Astrocyte of the cerebellum (primary cell): ENCODE measurements around the gene DDX6.

Source experiments
- DNase-seq: peaks from one replicate; pipeline ENCODE4 v3.0.0-alpha.2; 2011; ENCODE audit warnings: low read depth
- H3K4me3 ChIP-seq: 2 replicates; pipeline ENCODE4 v1.5.1; 2011; ENCODE audit warnings: mild to moderate bottlenecking, low read depth, low read length, moderate library complexity
- in situ Hi-C: cut with HindIII; loops from 2 replicates; pipeline ENCODE4 v1.10.0; 2017; ENCODE audit warnings: low sequenced_read_pairs
- TF ChIP-seq, protein P1 (sequence below): IDR thresholded peaks from 2 replicates; pipeline ENCODE4 v1.5.1; 2012; ENCODE audit warnings: low read length, low read depth, moderate library complexity, mild to moderate bottlenecking; ENCODE audit errors: missing control alignments

The DDX6 gene

DNA sequence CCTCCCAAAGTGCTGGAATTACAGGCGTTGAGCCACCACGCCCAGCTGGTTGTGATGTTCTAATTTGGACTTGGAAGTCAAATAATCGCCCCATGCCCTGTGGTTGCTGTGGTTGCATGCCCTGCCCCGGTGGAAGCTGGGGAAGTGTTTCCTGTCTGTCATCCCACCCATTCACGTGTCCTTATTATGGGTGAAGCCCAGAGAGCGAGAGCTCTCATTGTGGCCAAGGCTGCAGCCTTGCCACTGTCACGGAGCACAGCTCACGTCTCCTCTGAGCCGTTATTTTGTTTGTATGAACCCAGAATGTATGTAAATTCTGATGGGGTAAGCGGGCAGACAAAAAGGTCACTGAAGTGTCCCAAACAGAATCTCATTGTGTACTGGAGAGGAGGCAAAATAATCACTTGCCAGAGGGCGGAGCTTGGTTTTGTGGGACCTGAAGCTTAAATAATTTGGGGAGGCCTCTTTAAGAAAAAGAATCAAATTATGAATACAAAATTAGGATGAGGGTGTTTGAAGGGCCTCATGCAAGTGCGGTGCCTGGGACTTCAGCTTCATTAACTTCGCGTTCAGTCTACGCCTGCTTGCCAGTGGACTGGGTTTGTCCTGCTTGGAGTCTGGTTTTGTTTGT lies 85.7 kb downstream of the DDX6 start:
- no peak for DNase-seq
- TF ChIP-seq, protein P1, sequence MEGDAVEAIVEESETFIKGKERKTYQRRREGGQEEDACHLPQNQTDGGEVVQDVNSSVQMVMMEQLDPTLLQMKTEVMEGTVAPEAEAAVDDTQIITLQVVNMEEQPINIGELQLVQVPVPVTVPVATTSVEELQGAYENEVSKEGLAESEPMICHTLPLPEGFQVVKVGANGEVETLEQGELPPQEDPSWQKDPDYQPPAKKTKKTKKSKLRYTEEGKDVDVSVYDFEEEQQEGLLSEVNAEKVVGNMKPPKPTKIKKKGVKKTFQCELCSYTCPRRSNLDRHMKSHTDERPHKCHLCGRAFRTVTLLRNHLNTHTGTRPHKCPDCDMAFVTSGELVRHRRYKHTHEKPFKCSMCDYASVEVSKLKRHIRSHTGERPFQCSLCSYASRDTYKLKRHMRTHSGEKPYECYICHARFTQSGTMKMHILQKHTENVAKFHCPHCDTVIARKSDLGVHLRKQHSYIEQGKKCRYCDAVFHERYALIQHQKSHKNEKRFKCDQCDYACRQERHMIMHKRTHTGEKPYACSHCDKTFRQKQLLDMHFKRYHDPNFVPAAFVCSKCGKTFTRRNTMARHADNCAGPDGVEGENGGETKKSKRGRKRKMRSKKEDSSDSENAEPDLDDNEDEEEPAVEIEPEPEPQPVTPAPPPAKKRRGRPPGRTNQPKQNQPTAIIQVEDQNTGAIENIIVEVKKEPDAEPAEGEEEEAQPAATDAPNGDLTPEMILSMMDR, result no peak
- no peak overlapping the region for H3K4me3 ChIP-seq
- in situ Hi-C loops, result loop anchor here (10.0 kb wide), 3 partner anchors 90 to 240 kb away; partner anchors contain the start of gene DDX6

DNA sequence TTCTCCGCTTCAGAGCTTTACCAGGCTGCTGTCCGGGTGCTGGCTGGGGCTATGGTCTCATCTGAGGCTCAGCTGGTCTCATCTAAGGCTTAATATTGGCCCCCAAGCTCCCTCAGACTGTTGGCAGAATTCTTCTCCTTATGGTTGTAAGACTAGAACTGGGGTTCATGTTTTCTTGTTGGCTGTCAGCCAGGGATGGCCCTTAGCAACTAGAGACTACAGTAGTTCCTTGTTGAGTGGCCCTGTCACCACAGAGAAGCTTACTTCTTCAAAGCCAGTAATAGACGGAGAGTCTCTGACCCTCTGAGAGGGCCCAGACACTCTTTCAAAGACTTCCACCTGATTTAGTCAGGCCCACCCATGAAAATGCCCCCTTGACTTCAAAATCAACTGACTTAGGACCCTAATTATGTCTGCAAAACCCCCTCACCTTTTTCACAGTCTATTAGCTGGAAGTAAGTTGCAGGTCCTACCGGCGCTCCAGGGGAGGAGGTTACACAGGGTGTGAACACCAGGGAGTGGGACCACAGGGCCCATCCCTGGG lies 87.3 kb downstream of the DDX6 start:
- DNase-seq, result no peak
- no peak overlapping the region for H3K4me3 ChIP-seq
- in situ Hi-C loops, result loop anchor here (10.0 kb wide), 3 partner anchors 91 to 241 kb away; partner anchors contain the start of gene DDX6
- TF ChIP-seq, protein P1, result no peak

DNA sequence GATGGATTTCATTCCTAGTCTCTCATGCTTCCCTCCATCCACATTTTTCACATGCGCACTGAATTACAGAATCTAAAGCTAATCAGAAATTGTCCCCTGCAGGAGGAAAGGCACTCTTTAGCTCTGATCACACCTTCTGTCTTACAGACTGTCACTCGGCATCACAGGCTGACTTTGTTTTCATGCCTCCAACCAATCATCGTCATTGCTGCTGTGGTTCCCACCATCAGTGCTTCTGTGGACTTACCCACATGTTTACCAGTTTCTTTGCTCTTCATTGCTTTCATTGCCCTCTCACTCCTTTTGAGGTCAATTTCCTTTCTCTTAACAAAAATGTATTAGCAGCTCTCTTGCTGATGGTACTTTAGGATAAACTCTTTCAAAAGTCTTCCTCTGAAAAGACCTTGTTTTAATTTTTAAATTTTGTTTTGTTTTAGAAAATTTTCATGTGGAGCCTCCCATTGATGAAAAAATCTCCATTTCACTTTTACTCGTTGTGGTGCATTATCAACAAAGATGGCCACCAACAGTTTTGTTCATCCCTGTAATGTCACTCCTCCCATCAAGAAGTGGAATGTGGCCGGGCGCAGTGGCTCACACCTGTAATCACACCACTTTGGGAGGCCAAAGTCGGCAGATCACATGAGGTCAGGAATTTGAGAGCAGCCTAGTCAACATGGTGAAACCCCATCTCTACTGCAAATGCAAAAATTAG lies 91.3 kb downstream of the DDX6 start:
- no peak overlapping the region for H3K4me3 ChIP-seq
- in situ Hi-C loops, result loop anchor here (10.0 kb wide), 3 partner anchors 95 to 245 kb away; partner anchors contain the start of gene DDX6
- TF ChIP-seq, protein P1, result no peak
- no peak for DNase-seq
